Heart right ventricle (tissue), 16 donors: ENCODE measurements around the gene SLC41A2. TPM values are rescaled to one million over a fixed set of nuclear protein-coding genes. Genes with fewer than 3 reads are reported as not detected.
"Not testable (repeated sequence)": the region's sequence is repeated elsewhere in the genome, so short reads cannot be mapped to it uniquely, and the experiment has no call there.

ENCODE experiments used
- ATAC-seq, 8 donors: fragments of 200-7000 bp; cut with Tn5 transposase; one replicate each; pipeline ENCODE4 v1.9.1; 2020; ENCODE audit warnings: mild to moderate bottlenecking in 8 of 8, moderate library complexity in 8 of 8, moderate number of reproducible peaks in 1 of 8
- DNase-seq, 2 donors: peaks; one replicate each; pipeline ENCODE4 v3.0.0-alpha.2; 2020
- H3K27ac ChIP-seq, 10 donors: fragments of 200-600 bp; sonication (generic) in 2 of 10; one replicate each; pipeline versions ENCODE4 v1.5.0 to v1.8.0; 2020 to 2022; ENCODE audit warnings: mild to moderate bottlenecking in 3 of 10
- H3K27me3 ChIP-seq, 7 donors: fragments of 200-600 bp; one replicate each; pipeline ENCODE4 v1.8.0; 2021 to 2022; ENCODE audit warnings: mild to moderate bottlenecking in 2 of 7
- H3K36me3 ChIP-seq, 9 donors: fragments of 200-600 bp; sonication (generic) in 1 of 9; one replicate each; pipeline versions ENCODE4 v1.5.0 to v1.8.0; 2020 to 2022; ENCODE audit warnings: mild to moderate bottlenecking in 2 of 9
- H3K4me1 ChIP-seq, 9 donors: fragments of 200-600 bp; sonication (generic) in 1 of 9; one replicate each; pipeline versions ENCODE4 v1.5.0 to v1.8.0; 2020 to 2022; ENCODE audit warnings: mild to moderate bottlenecking in 4 of 9
- H3K4me3 ChIP-seq, 10 donors: fragments of 200-600 bp; sonication (generic) in 2 of 10; one replicate each; pipeline versions ENCODE4 v1.5.0 to v1.8.0; 2020 to 2022; ENCODE audit warnings: mild to moderate bottlenecking in 7 of 10, moderate library complexity in 2 of 10
- H3K9me3 ChIP-seq, 11 donors: fragments of 200-600 bp in 10 of 11; sonication (generic) in 2 of 11; one replicate each; pipeline versions ENCODE4 v1.5.0 to v1.8.0; 2013 to 2022; ENCODE audit warnings: mild to moderate bottlenecking in 2 of 11, control low read depth in 1 of 11, moderate library complexity in 1 of 11
- WGBS, 2 donors: extraction: QIAGEN DNeasy Blood & Tissue Kit; methylation state at CpG; one replicate each; pipeline ENCODE4 v1.1.7; 2013; ENCODE audit warnings: inconsistent platforms in 1 of 2; 5-methylcytosine and 5-hydroxymethylcytosine counted together
- intact Hi-C, 10 donors: fragments of 100-400 bp; cut with DNase I; formaldehyde crosslinking; loops; one replicate each; pipeline versions ENCODE4 v1.11.1 to v1.14.2; 2022
- polyA plus RNA-seq, 2 donors: library from polyadenylated mRNA; stranded (reverse); fragments of 200-250 nt; gene quantifications; one replicate each; pipeline ENCODE4 v1.2.3, GENCODE V29; 2013
- total RNA-seq, 10 donors: library from RNA; stranded (reverse); fragmentation: NEBNext Ultra II Directional in 3 of 10; extraction: Animal tissue kit (Norgen Biotek cat#: 25700) in 3 of 10; gene quantifications; one replicate each; pipeline versions ENCODE4 v1.2.1 to v1.2.4, GENCODE V29; 2021 to 2023
- TF ChIP-seq, protein P1 (sequence below), 9 donors: fragments of 200-600 bp; sonication (generic) in 2 of 9; IDR thresholded peaks; one replicate each; pipeline versions ENCODE4 v1.5.0 to v1.8.0; 2021 to 2022; ENCODE audit warnings: antibody characterized with exemption in 9 of 9, mild to moderate bottlenecking in 5 of 9, moderate library complexity in 1 of 9
- donor health status: Arrhythmogenic right ventricular cardiomyopathy.
- donor health status: ischemic (EF 13 %, LVEDD 7.1; RV severe dilation, severe dysfunction).
- donor health status: healthy with polysubstance abuse.
- donor health status: DM: no; HTN: yes; CAD: no.
- donor health status: DM: no; HTN: no; CAD: no.
- donor health status: ischemic (EF 25% LVEDD 6.9; RV normal size, moderate dysfunction).
- donor health status: ischemic (EF 25% LVEDD 5.7; RV mildly dilated, moderate dysfunction).
- donor health status: healthy.
- donor health status: DM: yes; HTN: yes; CAD: no.
- donor health status: Ischemic cardiomyopathy.
- donor health status: ischemic (EF 35%, LVEDD 5.7; RV mildly dilated, moderate dysfunction).
- donor health status: nonischemic (EF 11% LVEDD 7.7; RV severe dilation, severe dysfunction).
- donor health status: DM: yes; HTN: yes; CAD: no.
- donor health status: PGD.
- donor health status: ischemic (EF 29% LVEDD 5.4; RV normal size, mild dysfunction).
- donor health status: nonischemic (EF 23%, LVEDD 6.1; RV moderate dilation, normal function).

The SLC41A2 gene
- total and polyA plus RNA-seq, 12 donors: 0.37 to 9.2 (median 2.9) TPM

DNA sequence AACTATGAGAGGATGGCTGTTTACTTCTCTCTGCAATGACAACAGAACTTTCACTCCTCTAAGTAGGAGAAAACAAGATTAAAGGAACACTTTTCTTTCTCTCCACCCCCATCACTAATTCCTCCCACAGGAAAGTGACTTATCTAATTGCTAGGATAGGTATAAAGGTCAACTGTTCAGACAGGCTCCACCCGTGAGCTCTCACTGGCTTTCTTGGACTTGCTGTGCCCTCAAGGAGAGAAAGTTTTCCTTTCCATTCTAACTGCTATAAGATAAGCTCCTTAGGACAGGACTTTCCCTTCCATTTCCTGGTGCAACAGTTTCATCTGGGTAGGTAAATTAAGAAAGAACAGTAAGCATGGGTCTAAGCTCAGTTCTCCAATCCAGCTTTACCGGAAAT lies 4.8 kb downstream of the SLC41A2 start:
- ATAC-seq (no peak), DNase-seq (no peak)
- 77 to 78% methylated on average over 2 of the region's 2 CpGs for WGBS, 2 donors
- H3K27me3 ChIP-seq: peaks cover 0 to 15% (median 0%) of the 10 kb centered on the region in 7 donors
- no peaks in the 10 kb centered on the region for H3K9me3 ChIP-seq
- no peaks in the 10 kb centered on the region for H3K36me3 ChIP-seq
- peaks cover 0 to 13% (median 0%) of the 10 kb centered on the region in 9 donors for H3K4me1 ChIP-seq
- intact Hi-C loops: no loop called here
- H3K4me3 ChIP-seq: no peak overlapping the region
- TF ChIP-seq, protein P1, sequence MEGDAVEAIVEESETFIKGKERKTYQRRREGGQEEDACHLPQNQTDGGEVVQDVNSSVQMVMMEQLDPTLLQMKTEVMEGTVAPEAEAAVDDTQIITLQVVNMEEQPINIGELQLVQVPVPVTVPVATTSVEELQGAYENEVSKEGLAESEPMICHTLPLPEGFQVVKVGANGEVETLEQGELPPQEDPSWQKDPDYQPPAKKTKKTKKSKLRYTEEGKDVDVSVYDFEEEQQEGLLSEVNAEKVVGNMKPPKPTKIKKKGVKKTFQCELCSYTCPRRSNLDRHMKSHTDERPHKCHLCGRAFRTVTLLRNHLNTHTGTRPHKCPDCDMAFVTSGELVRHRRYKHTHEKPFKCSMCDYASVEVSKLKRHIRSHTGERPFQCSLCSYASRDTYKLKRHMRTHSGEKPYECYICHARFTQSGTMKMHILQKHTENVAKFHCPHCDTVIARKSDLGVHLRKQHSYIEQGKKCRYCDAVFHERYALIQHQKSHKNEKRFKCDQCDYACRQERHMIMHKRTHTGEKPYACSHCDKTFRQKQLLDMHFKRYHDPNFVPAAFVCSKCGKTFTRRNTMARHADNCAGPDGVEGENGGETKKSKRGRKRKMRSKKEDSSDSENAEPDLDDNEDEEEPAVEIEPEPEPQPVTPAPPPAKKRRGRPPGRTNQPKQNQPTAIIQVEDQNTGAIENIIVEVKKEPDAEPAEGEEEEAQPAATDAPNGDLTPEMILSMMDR (IDR thresholded peaks at IDR 0.05): no peak
- H3K27ac ChIP-seq: no peak overlapping the region

DNA sequence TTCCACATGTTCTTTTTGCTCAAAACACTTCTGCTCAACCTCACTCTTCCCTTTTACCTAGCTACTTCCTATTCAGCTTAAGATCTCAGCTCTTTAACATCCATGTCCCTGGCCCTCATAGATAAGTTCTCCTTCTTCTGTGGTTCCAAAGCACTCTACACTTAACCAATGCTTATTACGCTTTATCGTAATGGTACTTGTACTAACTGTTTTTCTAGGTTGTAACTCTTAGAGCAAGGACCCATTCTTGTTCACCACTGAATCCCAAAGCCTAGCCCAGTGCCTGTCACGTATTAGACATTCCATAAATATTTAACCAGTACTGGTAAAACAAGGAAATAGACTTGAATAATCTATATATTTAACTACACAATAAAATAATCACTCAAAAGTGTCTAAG lies 5.3 kb downstream of the SLC41A2 start:
- ATAC-seq: no peak
- H3K36me3 ChIP-seq: no peaks in the 10 kb centered on the region
- H3K4me3 ChIP-seq: no peak overlapping the region
- peaks cover 0 to 13% (median 0%) of the 10 kb centered on the region in 9 donors for H3K4me1 ChIP-seq
- H3K27ac ChIP-seq: no peak overlapping the region
- no peak for DNase-seq
- no peaks in the 10 kb centered on the region for H3K9me3 ChIP-seq
- intact Hi-C loops: no loop called here
- 86 to 88% methylated on average over 3 of the region's 3 CpGs for WGBS, 2 donors
- peaks cover 0 to 14% (median 0%) of the 10 kb centered on the region in 7 donors for H3K27me3 ChIP-seq
- TF ChIP-seq, protein P1 (IDR thresholded peaks at IDR 0.05): no peak

DNA sequence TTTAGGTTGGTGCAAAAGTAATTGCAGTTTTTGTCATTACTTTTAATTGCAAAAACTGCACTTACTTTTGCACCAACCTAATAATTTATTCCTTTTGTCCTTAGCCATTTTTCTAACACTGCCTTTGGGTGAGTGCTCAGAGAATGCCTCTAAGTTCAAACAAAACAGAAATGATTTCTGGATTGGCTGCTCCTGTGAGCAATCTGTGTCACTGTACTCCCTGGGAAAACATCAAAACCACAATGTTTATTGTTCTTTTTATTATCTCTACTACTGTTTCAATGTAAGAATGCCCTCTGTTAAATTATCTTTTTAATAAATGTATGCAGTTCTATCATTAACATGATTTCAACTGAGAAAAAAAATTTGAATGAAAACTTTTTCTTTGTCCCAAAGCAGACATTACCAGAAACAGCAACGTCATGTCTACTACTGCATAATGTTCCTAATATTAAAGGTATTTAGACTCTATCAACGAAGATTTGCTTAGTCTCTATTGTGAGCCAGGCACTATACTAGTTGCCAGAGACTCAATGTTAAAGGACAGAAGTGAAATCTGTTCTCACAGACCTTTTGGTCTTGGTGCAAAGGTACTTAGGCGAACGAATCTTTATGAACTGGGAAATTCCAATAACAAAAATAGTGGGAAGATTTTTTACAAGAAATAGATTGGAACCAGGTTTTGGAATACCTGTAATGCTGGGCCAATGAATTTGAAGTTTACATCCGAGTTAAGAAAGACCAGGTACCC lies 6.2 kb downstream of the SLC41A2 start:
- intact Hi-C loops: no loop called here
- Histone ChIP-seq H3K36me3 (no peaks in the 10 kb centered on the region), H3K4me1 (peaks cover 0 to 6% (median 0%) of the 10 kb centered on the region in 9 donors), H3K4me3 (no peak overlapping the region), H3K27me3 (peaks cover 0 to 6% (median 0%) of the 10 kb centered on the region in 7 donors), H3K9me3 (no peaks in the 10 kb centered on the region), H3K27ac (no peak overlapping the region)
- ATAC-seq (no peak), DNase-seq (no peak)
- 88% methylated on average over 5 of the region's 5 CpGs for WGBS, 2 donors
- TF ChIP-seq, protein P1 (IDR thresholded peaks at IDR 0.05): no peak

DNA sequence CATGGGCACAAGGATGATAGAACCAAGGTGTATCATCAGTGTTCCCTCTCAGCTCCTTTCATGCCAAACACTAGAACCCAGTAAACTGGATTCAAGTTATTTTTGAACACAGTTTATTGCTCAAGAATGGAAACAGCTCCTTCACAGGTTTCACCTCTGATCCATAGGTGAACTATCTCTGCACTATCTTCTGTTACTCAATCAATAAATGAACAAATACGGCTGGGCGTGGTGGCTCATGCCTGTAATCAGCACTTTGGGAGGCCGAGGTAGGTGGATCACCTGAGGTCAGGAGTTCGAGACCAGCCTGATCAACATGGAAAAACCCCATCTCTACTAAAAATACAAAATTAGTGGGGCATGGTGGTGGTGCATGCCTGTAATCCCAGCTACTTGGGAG lies 9.4 kb downstream of the SLC41A2 start:
- H3K4me3 ChIP-seq, intact Hi-C loops, ATAC-seq, H3K27ac ChIP-seq, H3K9me3 ChIP-seq, H3K36me3 ChIP-seq, DNase-seq, H3K27me3 ChIP-seq, H3K4me1 ChIP-seq: not testable (repeated sequence)
- 94 to 95% methylated on average over 4 of the region's 4 CpGs for WGBS, 2 donors

DNA sequence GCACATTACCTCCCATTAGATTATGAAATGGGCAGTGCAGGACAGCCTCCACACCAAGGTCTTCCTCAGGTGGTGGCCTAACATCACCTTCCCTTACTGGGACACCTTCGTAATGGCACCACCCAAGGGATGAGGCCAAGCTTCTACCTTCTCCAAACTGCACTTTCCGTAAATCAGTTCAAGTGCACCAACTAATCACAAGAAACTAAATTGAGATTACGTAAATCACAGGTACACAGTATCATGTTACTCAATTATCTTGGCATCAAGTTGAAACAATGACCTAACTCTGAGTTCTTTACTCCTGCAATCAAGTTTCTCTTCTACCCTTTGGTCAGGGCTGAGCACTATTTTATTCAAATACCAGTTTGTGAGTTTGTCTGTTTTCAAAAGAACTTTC lies 13.8 kb downstream of the SLC41A2 start:
- DNase-seq: no peak
- 95 to 98% methylated on average over 3 of the region's 3 CpGs for WGBS, 2 donors
- TF ChIP-seq, protein P1 (IDR thresholded peaks at IDR 0.05): no peak
- Histone ChIP-seq H3K36me3 (no peaks in the 10 kb centered on the region), H3K27me3 (peaks cover 0 to 5% (median 0%) of the 10 kb centered on the region in 7 donors), H3K4me3 (no peak overlapping the region), H3K27ac (no peak overlapping the region), H3K4me1 (no peaks in the 10 kb centered on the region), H3K9me3 (peaks cover 0 to 7% (median 0%) of the 10 kb centered on the region in 11 donors)
- no peak for ATAC-seq
- intact Hi-C loops: no loop called here

DNA sequence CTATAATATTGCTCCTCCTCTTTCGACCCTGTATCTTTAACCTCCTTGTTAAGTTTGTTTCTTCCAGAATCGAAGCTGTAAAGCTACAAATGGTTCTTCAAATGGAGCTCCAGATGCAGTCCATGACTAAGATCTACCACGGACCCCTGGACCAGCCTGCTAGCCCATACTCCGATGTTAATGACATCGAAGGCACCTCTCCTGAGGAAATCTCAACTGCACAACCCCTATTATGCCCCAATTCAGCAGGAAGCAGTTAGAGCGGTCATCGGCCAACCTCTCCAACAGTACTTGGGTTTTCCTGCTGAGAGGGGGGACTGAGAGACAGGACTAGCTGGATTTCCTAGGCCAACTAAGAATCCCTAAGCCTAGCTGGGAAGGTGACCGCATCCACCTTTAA lies 14.7 kb downstream of the SLC41A2 start:
- H3K9me3 ChIP-seq, intact Hi-C loops, H3K27me3 ChIP-seq, DNase-seq, ATAC-seq, H3K4me1 ChIP-seq, H3K36me3 ChIP-seq, H3K27ac ChIP-seq, H3K4me3 ChIP-seq: not testable (repeated sequence)
- WGBS, 2 donors: 89 to 95% methylated on average over 8 of the region's 8 CpGs
